H1 (cell line): ENCODE measurements around the gene SLC25A31.

Experiments
- ATF2 ChIP-seq: IDR thresholded peaks from 2 replicates; pipeline ENCODE4 v1.6.1; 2012; ENCODE audit warnings: low read length, inconsistent platforms
- CEBPB ChIP-seq: IDR thresholded peaks from 2 replicates; pipeline ENCODE4 v1.6.1; 2012; ENCODE audit warnings: low read depth, low read length
- CTCF ChIP-seq, 3 experiments: IDR thresholded peaks; 1 replicate in 2 of 3; 2 replicates in 1 of 3; pipeline versions ENCODE4 v1.5.1 to v1.6.1; 2011; ENCODE audit warnings: low read length in 3 of 3, mild to moderate bottlenecking in 3 of 3, inconsistent platforms in 2 of 3, low read depth in 1 of 3, moderate library complexity in 1 of 3; ENCODE audit not compliant: insufficient read depth in 1 of 3; ENCODE audit errors: control extremely low read depth in 1 of 3
- KDM1A ChIP-seq: fragments of 200-600, 300-600 bp; sonication (generic); IDR thresholded peaks from 2 replicates; pipeline ENCODE4 v1.7.1; 2016; ENCODE audit warnings: mild to moderate bottlenecking, low read length, borderline replicate concordance
- POLR2A ChIP-seq, 2 experiments: IDR thresholded peaks; 1 replicate in 1 of 2; 2 replicates in 1 of 2; pipeline ENCODE4 v1.6.1; 2011; ENCODE audit warnings: low read depth in 2 of 2, low read length in 2 of 2, mild to moderate bottlenecking in 2 of 2; ENCODE audit errors: control extremely low read depth in 1 of 2
- TAF1 ChIP-seq: IDR thresholded peaks from 2 replicates; pipeline ENCODE4 v1.6.1; 2011; ENCODE audit warnings: mild to moderate bottlenecking, low read depth, low read length

GRCh38 chr4:127791391-127791790 is 61.2 kb downstream of the SLC25A31 start:
- TF ChIP-seq KDM1A, result no peak
- no peak for TF ChIP-seq TAF1
- TF ChIP-seq POLR2A (IDR thresholded peaks at IDR 0.05; ENCODE audit: control extremely low read depth in 1 of 2, low read depth in 2 of 2, low read length in 2 of 2), result no peak
- no peak for TF ChIP-seq CTCF (IDR thresholded peaks at IDR 0.05; ENCODE audit: control extremely low read depth in 1 of 3, insufficient read depth in 1 of 3, low read depth in 1 of 3, low read length in 3 of 3)
- TF ChIP-seq ATF2, result no peak
- TF ChIP-seq CEBPB, result no peak
